ENCODE results near the gene CDHR4. TPM values are rescaled to one million over a fixed set of nuclear protein-coding genes. Genes with fewer than 3 reads are reported as not detected.

Gene CDHR4
- total RNA-seq, 1 experiment from 2014 or later: not detected

- Mint-ChIP-seq H3K27me3 (ENCODE audit: low read depth) (peaks cover 12% of the 10 kb centered on the region), H3K9me3 (no peaks in the 10 kb centered on the region), H3K4me1 (peaks cover 3 to 13% of the 10 kb centered on the region in 2 experiments; a peak in 3 of 4 replicates), H3K27ac (no peak overlapping the region), H3K4me3 (no peak overlapping the region), H3K36me3 (ENCODE audit: insufficient read depth in 1 of 3, low read depth in 3 of 3) (no peaks in the 10 kb centered on the region)
- no peak overlapping the region for H3K18ac ChIP-seq (ENCODE audit: insufficient read length, low read depth, low read length)
- no CpG with 5 or more reads among the region's 4 CpGs for WGBS (ENCODE audit: extremely low coverage, insufficient read length, low lambda C conversion rate)
- DNase-seq: no peak
- H2BK120ac ChIP-seq (ENCODE audit: low read depth, low read length, poor library complexity, severe bottlenecking): no peak overlapping the region
- no peak overlapping the region for H2BK12ac ChIP-seq (ENCODE audit: insufficient read length, low read depth, low read length)
- no peak overlapping the region for H3K56ac ChIP-seq (ENCODE audit: insufficient read length, low read depth, low read length)
- H3K27ac ChIP-seq (ENCODE audit: insufficient read length, low read depth, low read length): no peak overlapping the region
- TF ChIP-seq CTCF (conservative IDR thresholded peaks at IDR 0.05): no peak
- H3K23ac ChIP-seq (ENCODE audit: insufficient read length, low read depth, low read length): no peak overlapping the region
- no peaks in the 10 kb centered on the region for H3K9me3 ChIP-seq (ENCODE audit: control insufficient read depth, low read depth, low read length)
- H3T11ph ChIP-seq (ENCODE audit: low read length): no peak overlapping the region
- no peak overlapping the region for H4K5ac ChIP-seq (ENCODE audit: insufficient read length, low read depth, low read length)
- H2BK20ac ChIP-seq (ENCODE audit: low read depth, low read length, poor library complexity, severe bottlenecking): no peak overlapping the region
- no peak overlapping the region for H2AFZ ChIP-seq (ENCODE audit: low read length)
- no peak overlapping the region for H3K14ac ChIP-seq (ENCODE audit: insufficient read depth, low read length)
- H3K9ac ChIP-seq (ENCODE audit: extremely low read depth, insufficient read length, low read length): no peak overlapping the region
- H3K23me2 ChIP-seq (ENCODE audit: insufficient read length, low read depth, low read length, poor library complexity, severe bottlenecking): no peaks in the 10 kb centered on the region
- no peak overlapping the region for H2AK5ac ChIP-seq (ENCODE audit: insufficient read length, low read length)
- no peaks in the 10 kb centered on the region for H3K79me2 ChIP-seq (ENCODE audit: insufficient read depth, low read length)
- H4K8ac ChIP-seq (replicated peaks; ENCODE audit: insufficient read length, low read depth, low read length): no peak overlapping the region
- no peak overlapping the region for H2BK15ac ChIP-seq (ENCODE audit: low read depth, low read length)
- no peak overlapping the region for H3K4ac ChIP-seq (ENCODE audit: low read depth, low read length)
- no peak overlapping the region for H3K4me2 ChIP-seq (ENCODE audit: insufficient read depth, insufficient read length, low read length)
- no peaks in the 10 kb centered on the region for H3K4me1 ChIP-seq (ENCODE audit: insufficient read depth, low read length)
- no peaks in the 10 kb centered on the region for H4K20me1 ChIP-seq (ENCODE audit: control insufficient read depth, insufficient read depth, insufficient read length)
- no peaks in the 10 kb centered on the region for H3K79me1 ChIP-seq (ENCODE audit: insufficient read depth, low read depth, low read length, poor library complexity, severe bottlenecking)
- no peaks in the 10 kb centered on the region; the same call in none of the 2 replicates for H3K27me3 ChIP-seq (ENCODE audit: insufficient read depth, low read length)
- no peak overlapping the region for H2BK5ac ChIP-seq (ENCODE audit: insufficient read length, low read length)
- no peak overlapping the region for H4K91ac ChIP-seq (ENCODE audit: insufficient read length, low read depth, low read length)
These were observed 5.2 kb downstream of the CDHR4 start for GRCh38 chr3:49794431-49794830.

All from H9 (cell line).